ENCODE data around the gene IGF2R. TPM values are rescaled to one million over a fixed set of nuclear protein-coding genes. Genes with fewer than 3 reads are reported as not detected.

The IGF2R gene
- total RNA-seq, 2 donors from 2014 or later: 60.3 to 91.3 TPM

- no peaks in the 10 kb centered on the region for H3K4me1 ChIP-seq (replicated peaks)
- H3K27me3 ChIP-seq (replicated peaks; ENCODE audit: insufficient read depth): no peaks in the 10 kb centered on the region
- no peak overlapping the region for H3K27ac ChIP-seq
- no peak for TF ChIP-seq CTCF (IDR thresholded peaks at IDR 0.05)
- H3K4me3 ChIP-seq: no peak overlapping the region
- no peak for DNase-seq (ENCODE audit: low spot score)
- H3K36me3 ChIP-seq: no peaks in the 10 kb centered on the region
- intact Hi-C loops (cut with DNase I): no loop called here
- WGBS: 97% methylated on average over 3 of the region's 3 CpGs
- no peaks in the 10 kb centered on the region for H3K9me3 ChIP-seq
Measured at GRCh38 chr6:160128125-160128683, 159.3 kb downstream of the IGF2R start.

DNA sequence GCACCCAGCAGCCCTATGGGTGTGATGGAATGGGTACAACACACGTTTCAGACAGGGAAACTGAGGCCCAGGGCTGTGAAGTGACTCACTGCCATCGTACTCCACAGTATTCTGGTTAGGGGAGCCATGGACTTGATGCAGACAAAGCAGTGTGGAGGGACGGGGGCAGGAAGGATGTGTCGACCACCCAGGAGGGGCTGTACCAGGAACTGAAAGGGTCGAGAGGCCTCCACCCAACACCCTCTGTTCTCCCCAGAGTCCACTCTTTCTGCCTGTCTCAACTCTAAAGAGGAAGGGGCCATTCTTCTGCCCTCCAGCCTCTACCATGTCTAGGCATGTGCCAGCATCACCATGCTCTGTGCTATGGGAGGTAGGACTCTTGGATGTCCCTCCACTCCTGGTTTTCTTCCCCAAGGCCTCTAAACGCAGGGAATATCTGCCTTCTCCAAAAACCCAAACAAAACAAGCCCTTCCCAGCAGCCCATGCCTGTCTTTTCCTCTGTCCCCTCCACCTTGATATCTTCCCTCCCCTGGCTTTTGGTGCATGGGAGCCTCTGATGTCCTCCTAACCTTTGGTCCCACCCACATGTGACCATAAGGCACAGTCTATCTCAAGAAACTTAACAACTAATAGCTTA is 160.1 kb downstream of the IGF2R start:
- Histone ChIP-seq H3K9me3 (no peaks in the 10 kb centered on the region), H3K27me3 (replicated peaks; ENCODE audit: insufficient read depth) (no peaks in the 10 kb centered on the region), H3K36me3 (no peaks in the 10 kb centered on the region), H3K4me1 (replicated peaks) (no peaks in the 10 kb centered on the region), H3K27ac (no peak overlapping the region), H3K4me3 (no peak overlapping the region)
- intact Hi-C loops (cut with DNase I): no loop called here
- TF ChIP-seq POLR2A (IDR thresholded peaks at IDR 0.05): no peak
- no peak for TF ChIP-seq CTCF (IDR thresholded peaks at IDR 0.05)
- TF ChIP-seq POLR2AphosphoS5 (IDR thresholded peaks at IDR 0.05): no peak
- 87% methylated on average over 6 of the region's 6 CpGs for WGBS
- no peak for DNase-seq (ENCODE audit: low spot score)

- H3K4me1 ChIP-seq (replicated peaks): no peaks in the 10 kb centered on the region
- DNase-seq (ENCODE audit: low spot score): no peak
- no peak overlapping the region for H3K27ac ChIP-seq
- no peak overlapping the region for H3K4me3 ChIP-seq
- no peaks in the 10 kb centered on the region for H3K27me3 ChIP-seq (replicated peaks; ENCODE audit: insufficient read depth)
- intact Hi-C loops (cut with DNase I): no loop called here
- no peaks in the 10 kb centered on the region for H3K36me3 ChIP-seq
- no peaks in the 10 kb centered on the region for H3K9me3 ChIP-seq
- TF ChIP-seq POLR2AphosphoS5 (IDR thresholded peaks at IDR 0.05): no peak
- TF ChIP-seq CTCF (IDR thresholded peaks at IDR 0.05): no peak
- TF ChIP-seq POLR2A (IDR thresholded peaks at IDR 0.05): no peak
- WGBS: 92% methylated on average over 10 of the region's 10 CpGs
Measured at GRCh38 chr6:160129881-160130615, 161.2 kb downstream of the IGF2R start.

DNA sequence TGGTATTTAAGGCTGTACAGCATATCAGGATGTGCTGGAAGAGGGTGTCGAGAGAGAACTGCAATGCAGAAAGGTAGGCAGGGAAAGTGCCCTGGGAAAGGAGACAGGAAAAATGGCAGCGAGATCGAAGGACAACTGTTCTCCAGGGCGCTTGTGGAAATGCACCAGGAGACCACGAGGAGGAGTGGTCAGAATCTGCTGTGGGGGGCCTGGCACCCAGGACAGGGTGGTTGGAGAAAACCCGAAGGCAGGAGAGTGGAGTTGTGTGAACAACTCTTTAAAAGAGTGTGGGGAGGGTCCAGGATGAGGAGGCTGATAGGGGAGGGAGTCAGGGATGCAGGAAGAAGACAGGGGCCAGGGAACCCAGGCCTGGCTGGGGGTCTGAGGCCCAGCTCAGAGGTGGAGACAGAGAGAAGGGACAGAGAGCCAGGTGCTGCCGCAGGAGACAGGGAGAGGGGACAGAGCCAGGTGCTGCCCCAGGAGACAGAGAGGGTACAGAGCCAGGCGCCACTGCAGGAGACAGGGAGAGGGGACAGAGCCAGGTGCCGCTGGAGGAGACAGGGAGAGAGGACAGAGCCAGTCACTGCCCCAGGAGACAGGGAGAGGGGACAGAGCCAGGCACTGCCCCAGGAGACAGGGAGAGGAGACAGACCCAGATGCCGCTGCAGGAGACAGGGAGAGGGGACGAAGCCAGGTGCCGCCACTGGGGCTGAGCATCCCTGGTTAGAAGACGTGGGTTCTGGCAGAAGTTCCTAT is 162.0 kb downstream of the IGF2R start:
- no peak for DNase-seq (ENCODE audit: low spot score)
- 93% methylated on average over 13 of the region's 13 CpGs for WGBS
- no peak for TF ChIP-seq CTCF (IDR thresholded peaks at IDR 0.05)
- TF ChIP-seq POLR2AphosphoS5 (IDR thresholded peaks at IDR 0.05): no peak
- no peak for TF ChIP-seq POLR2A (IDR thresholded peaks at IDR 0.05)
- Histone ChIP-seq H3K27me3 (replicated peaks; ENCODE audit: insufficient read depth) (no peaks in the 10 kb centered on the region), H3K4me3 (no peak overlapping the region), H3K27ac (no peak overlapping the region), H3K9me3 (no peaks in the 10 kb centered on the region), H3K36me3 (no peaks in the 10 kb centered on the region), H3K4me1 (replicated peaks) (peaks cover 3% of the 10 kb centered on the region)
- intact Hi-C loops (cut with DNase I): no loop called here
